Measurements from ENCODE around the gene SUCLA2.

Gene SUCLA2

DNA sequence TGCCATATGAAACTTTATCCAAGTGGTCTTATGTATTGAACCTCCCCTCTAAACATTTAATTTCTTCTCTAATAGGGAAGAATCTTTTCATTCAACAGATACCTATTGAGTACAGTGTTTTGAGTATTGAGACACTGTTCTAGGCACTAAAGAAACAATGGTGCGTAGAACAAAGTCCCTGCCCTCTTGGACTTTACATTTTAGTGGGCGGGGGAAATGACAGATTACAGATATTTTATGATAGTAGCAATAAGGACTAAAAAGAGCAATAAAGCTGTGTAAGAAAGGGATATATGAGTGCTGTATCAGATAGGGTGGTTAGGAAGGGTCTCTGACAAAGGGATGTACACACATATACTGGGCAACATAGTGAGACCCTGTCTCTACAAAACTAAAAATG is 41.8 kb upstream of the SUCLA2 start:
- H4K20me1 ChIP-seq (ENCODE audit: insufficient read depth, low read length) = peaks cover 2% of the 10 kb centered on the region; the same call in 1 of the 2 replicates
- peaks cover 32% of the 10 kb centered on the region for H3K79me2 ChIP-seq (ENCODE audit: insufficient read depth, low read length)
- H3K9ac ChIP-seq (ENCODE audit: low read depth, low read length) = no peak overlapping the region
- H3K4me1 ChIP-seq (ENCODE audit: insufficient read depth, low read length) = peaks cover 20% of the 10 kb centered on the region
- no peak for ATAC-seq (ENCODE audit: insufficient read depth, low read depth)
- no peaks in the 10 kb centered on the region for H3K9me3 ChIP-seq (ENCODE audit: insufficient read depth, low read length, severe bottlenecking)
- H3K4me2 ChIP-seq (ENCODE audit: insufficient read depth, low read length) = no peak overlapping the region
- no peak overlapping the region for H3K4me3 ChIP-seq (ENCODE audit: low read depth in 1 of 2, low read length in 2 of 2)
- H2AFZ ChIP-seq (ENCODE audit: low read depth, low read length) = no peak overlapping the region
- H3K36me3 ChIP-seq (ENCODE audit: insufficient read depth, low read length) = peaks cover 64% of the 10 kb centered on the region
- no peaks in the 10 kb centered on the region for H3K27me3 ChIP-seq (ENCODE audit: insufficient read depth, low read length, poor library complexity)
- DNase-seq = no peak
- no peak overlapping the region for H3K27ac ChIP-seq (ENCODE audit: low read length)
- TF ChIP-seq EZH2 (IDR thresholded peaks at IDR 0.05; ENCODE audit: borderline replicate concordance, low read depth, low read length, severe bottlenecking) = no peak
- TF ChIP-seq, protein P1, sequence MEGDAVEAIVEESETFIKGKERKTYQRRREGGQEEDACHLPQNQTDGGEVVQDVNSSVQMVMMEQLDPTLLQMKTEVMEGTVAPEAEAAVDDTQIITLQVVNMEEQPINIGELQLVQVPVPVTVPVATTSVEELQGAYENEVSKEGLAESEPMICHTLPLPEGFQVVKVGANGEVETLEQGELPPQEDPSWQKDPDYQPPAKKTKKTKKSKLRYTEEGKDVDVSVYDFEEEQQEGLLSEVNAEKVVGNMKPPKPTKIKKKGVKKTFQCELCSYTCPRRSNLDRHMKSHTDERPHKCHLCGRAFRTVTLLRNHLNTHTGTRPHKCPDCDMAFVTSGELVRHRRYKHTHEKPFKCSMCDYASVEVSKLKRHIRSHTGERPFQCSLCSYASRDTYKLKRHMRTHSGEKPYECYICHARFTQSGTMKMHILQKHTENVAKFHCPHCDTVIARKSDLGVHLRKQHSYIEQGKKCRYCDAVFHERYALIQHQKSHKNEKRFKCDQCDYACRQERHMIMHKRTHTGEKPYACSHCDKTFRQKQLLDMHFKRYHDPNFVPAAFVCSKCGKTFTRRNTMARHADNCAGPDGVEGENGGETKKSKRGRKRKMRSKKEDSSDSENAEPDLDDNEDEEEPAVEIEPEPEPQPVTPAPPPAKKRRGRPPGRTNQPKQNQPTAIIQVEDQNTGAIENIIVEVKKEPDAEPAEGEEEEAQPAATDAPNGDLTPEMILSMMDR (IDR thresholded peaks at IDR 0.05; ENCODE audit: borderline replicate concordance, extremely low read depth, low read length, poor library complexity, severe bottlenecking) = no peak

DNA sequence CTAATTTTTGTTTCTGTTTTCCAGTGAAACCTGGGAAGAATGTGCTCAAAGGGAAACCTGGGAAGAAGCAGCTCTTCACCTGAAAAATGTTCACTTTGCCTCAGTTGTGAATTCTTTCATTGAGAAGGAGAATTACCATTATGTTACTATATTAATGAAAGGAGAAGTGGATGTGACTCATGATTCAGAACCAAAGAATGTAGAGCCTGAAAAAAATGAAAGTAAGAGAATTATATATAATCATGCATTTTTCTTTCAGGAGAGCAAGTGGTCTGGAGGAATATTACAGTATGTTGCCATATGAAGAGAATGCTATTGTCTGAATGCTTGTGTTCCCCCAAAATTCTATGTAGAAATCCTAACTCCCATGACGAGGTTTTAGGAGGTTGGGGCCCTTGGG is 39.8 kb upstream of the SUCLA2 start:
- H3K9me3 ChIP-seq (ENCODE audit: insufficient read depth, low read length, severe bottlenecking) = no peaks in the 10 kb centered on the region
- DNase-seq (no peak), ATAC-seq (ENCODE audit: insufficient read depth, low read depth) (no peak)
- no peak overlapping the region for H3K4me2 ChIP-seq (ENCODE audit: insufficient read depth, low read length)
- no peak overlapping the region for H3K9ac ChIP-seq (ENCODE audit: low read depth, low read length)
- no peak overlapping the region for H3K4me3 ChIP-seq (ENCODE audit: low read depth in 1 of 2, low read length in 2 of 2)
- no peak overlapping the region for H2AFZ ChIP-seq (ENCODE audit: low read depth, low read length)
- peaks cover 33% of the 10 kb centered on the region for H3K4me1 ChIP-seq (ENCODE audit: insufficient read depth, low read length)
- H3K79me2 ChIP-seq (ENCODE audit: insufficient read depth, low read length) = peaks cover 45% of the 10 kb centered on the region
- H3K36me3 ChIP-seq (ENCODE audit: insufficient read depth, low read length) = peaks cover 50% of the 10 kb centered on the region
- H3K27ac ChIP-seq (ENCODE audit: low read length) = no peak overlapping the region
- no peak for TF ChIP-seq EZH2 (IDR thresholded peaks at IDR 0.05; ENCODE audit: borderline replicate concordance, low read depth, low read length, severe bottlenecking)
- TF ChIP-seq, protein P1 (IDR thresholded peaks at IDR 0.05; ENCODE audit: borderline replicate concordance, extremely low read depth, low read length, poor library complexity, severe bottlenecking) = no peak
- no peaks in the 10 kb centered on the region for H3K27me3 ChIP-seq (ENCODE audit: insufficient read depth, low read length, poor library complexity)
- peaks cover 2% of the 10 kb centered on the region; the same call in 1 of the 2 replicates for H4K20me1 ChIP-seq (ENCODE audit: insufficient read depth, low read length)

DNA sequence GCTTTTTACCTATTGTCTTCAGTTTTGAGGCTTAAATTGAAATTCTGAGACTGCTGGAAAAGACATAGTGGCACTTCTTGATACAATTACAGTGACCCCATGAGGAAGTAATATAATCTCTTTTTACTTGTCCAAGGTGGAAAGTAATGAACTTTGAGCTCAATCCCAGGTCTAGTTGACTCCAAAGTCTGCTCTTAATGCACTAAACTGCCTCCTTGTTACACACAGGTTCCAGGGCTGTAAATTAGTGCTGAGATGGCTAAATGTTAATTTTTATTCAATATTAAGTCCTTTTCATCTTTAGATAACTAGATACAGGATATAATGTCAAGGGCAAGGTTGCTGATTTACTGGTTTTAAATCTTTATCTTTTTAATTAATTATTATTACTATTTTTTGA is 39.0 kb upstream of the SUCLA2 start:
- H2AFZ ChIP-seq (ENCODE audit: low read depth, low read length) = no peak overlapping the region
- H3K79me2 ChIP-seq (ENCODE audit: insufficient read depth, low read length) = peaks cover 48% of the 10 kb centered on the region
- no peak for ATAC-seq (ENCODE audit: insufficient read depth, low read depth)
- TF ChIP-seq EZH2 (IDR thresholded peaks at IDR 0.05; ENCODE audit: borderline replicate concordance, low read depth, low read length, severe bottlenecking) = no peak
- TF ChIP-seq, protein P1 (IDR thresholded peaks at IDR 0.05; ENCODE audit: borderline replicate concordance, extremely low read depth, low read length, poor library complexity, severe bottlenecking) = no peak
- H3K4me2 ChIP-seq (ENCODE audit: insufficient read depth, low read length) = peak overlapping the region; percentile 34; the same call in 1 of the 2 replicates
- peaks cover 2% of the 10 kb centered on the region; the same call in 1 of the 2 replicates for H4K20me1 ChIP-seq (ENCODE audit: insufficient read depth, low read length)
- H3K9ac ChIP-seq (ENCODE audit: low read depth, low read length) = no peak overlapping the region
- no peak for DNase-seq
- H3K27ac ChIP-seq (ENCODE audit: low read length) = no peak overlapping the region
- no peak overlapping the region for H3K4me3 ChIP-seq (ENCODE audit: low read depth in 1 of 2, low read length in 2 of 2)
- no peaks in the 10 kb centered on the region for H3K9me3 ChIP-seq (ENCODE audit: insufficient read depth, low read length, severe bottlenecking)
- peaks cover 35% of the 10 kb centered on the region for H3K4me1 ChIP-seq (ENCODE audit: insufficient read depth, low read length)
- H3K27me3 ChIP-seq (ENCODE audit: insufficient read depth, low read length, poor library complexity) = no peaks in the 10 kb centered on the region
- peaks cover 44% of the 10 kb centered on the region for H3K36me3 ChIP-seq (ENCODE audit: insufficient read depth, low read length)
